Measurements from ENCODE around the gene SYTL2. TPM values are rescaled to one million over a fixed set of nuclear protein-coding genes. Genes with fewer than 3 reads are reported as not detected.

The SYTL2 gene
- total RNA-seq, 1 donor from 2014 or later, result 51.1 TPM

DNA sequence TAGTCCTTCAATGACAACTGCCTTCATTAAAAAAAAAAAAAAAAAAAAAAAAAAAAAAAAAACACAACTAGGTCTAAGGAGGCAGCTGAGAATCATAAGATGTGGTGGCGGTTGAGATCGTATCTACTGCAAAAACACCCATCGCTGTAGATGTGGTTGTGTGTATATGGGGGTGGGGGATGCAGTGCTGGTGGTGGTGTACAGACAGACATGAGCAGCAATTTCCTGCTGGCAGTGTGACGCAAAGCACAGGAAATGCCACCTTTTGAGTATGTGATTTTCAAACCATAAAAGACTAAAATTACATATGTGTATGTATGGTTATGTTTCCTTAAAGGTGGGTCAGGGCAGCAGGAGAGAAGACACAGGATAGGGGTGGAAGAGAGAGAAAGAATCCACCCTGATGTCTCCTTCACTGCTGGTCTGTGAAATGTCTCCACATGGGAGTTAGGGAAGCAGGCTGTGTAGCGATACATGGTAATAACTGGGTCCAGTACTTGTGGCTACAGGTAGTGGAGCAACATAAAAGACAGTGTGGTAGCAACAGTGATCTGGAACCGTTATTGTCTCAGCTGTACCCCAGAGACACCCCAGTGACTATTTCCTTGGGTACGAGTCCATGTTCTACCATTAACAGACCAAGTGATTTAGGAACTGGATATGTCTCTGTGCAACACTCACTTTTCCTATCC is 57.9 kb downstream of the SYTL2 start:
- Histone ChIP-seq H3K9ac (ENCODE audit: low read depth in 1 of 3, low read length in 3 of 3) (no peak overlapping the region), H3K27me3 (ENCODE audit: control insufficient read depth in 3 of 3, insufficient read depth in 3 of 3, low read length in 3 of 3) (no peaks in the 10 kb centered on the region), H3K4me1 (ENCODE audit: control insufficient read depth in 3 of 3, insufficient read depth in 3 of 3, low read length in 3 of 3) (peaks cover 0 to 3% (median 2%) of the 10 kb centered on the region in 3 donors), H3K36me3 (ENCODE audit: control insufficient read depth in 3 of 3, insufficient read depth in 3 of 3, low read length in 3 of 3) (no peaks in the 10 kb centered on the region), H3K9me3 (ENCODE audit: control insufficient read depth in 3 of 3, low read length in 3 of 3) (no peaks in the 10 kb centered on the region), H3K27ac (ENCODE audit: low read depth, low read length) (no peak overlapping the region), H3K4me3 (ENCODE audit: low read length in 3 of 3) (no peak overlapping the region)

DNA sequence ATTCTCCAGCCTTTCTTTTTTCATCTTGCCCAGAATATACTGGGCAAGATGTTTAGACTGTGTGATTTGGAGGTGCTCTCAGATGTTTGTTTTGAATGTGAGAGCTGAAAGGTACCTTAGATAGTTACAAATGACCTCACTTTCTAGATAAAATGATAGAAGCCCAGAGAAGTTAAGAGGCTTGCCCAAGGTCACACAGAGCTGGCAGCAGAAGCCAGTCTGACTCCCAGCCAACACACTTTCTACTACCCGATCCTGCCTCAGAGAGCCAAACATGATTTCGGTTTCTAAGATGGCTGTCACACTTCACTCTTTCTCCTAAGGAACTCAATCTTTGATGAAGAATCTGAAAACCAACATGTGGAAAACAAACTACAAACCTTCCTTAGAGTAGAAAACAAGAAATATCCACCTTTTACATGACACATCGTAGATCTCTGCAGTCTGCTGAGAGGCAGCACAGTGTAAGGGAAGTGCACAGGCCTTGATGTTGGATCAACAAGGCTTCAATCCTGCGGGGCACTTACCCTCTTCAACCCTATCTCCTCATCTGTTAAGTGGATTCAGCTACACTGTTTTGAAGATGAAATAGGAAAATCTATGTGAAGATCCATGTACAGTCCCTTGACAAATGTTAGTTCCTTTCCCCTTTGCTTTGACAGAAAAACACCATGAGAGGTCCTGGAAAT is 58.6 kb downstream of the SYTL2 start:
- Histone ChIP-seq H3K9me3 (ENCODE audit: control insufficient read depth in 3 of 3, low read length in 3 of 3) (no peaks in the 10 kb centered on the region), H3K4me1 (ENCODE audit: control insufficient read depth in 3 of 3, insufficient read depth in 3 of 3, low read length in 3 of 3) (peaks cover 0 to 3% (median 2%) of the 10 kb centered on the region in 3 donors), H3K27ac (ENCODE audit: low read depth, low read length) (no peak overlapping the region), H3K4me3 (ENCODE audit: low read length in 3 of 3) (no peak overlapping the region), H3K36me3 (ENCODE audit: control insufficient read depth in 3 of 3, insufficient read depth in 3 of 3, low read length in 3 of 3) (no peaks in the 10 kb centered on the region), H3K9ac (ENCODE audit: low read depth in 1 of 3, low read length in 3 of 3) (no peak overlapping the region), H3K27me3 (ENCODE audit: control insufficient read depth in 3 of 3, insufficient read depth in 3 of 3, low read length in 3 of 3) (no peaks in the 10 kb centered on the region)

DNA sequence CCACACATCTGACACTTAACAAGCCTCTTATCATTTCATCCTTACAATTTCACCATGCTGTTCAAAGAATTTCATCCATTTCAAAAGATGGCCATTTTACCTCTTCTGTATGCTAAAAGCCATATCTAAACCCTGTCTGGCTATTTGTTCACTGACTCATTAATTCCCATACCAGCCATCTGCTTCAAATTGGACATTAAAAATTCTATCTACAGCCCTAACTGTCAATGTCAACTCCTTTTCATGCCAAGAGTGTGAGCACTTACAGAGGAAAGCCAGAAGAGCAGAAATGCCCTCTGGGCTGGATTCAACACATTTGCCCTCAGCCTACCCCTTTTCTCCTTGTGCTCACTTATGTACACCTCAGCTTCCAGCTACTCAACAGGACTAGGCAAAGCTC is 59.2 kb downstream of the SYTL2 start:
- Histone ChIP-seq H3K9ac (ENCODE audit: low read depth in 1 of 3, low read length in 3 of 3) (no peak overlapping the region), H3K9me3 (ENCODE audit: control insufficient read depth in 3 of 3, low read length in 3 of 3) (no peaks in the 10 kb centered on the region), H3K27ac (ENCODE audit: low read depth, low read length) (no peak overlapping the region), H3K27me3 (ENCODE audit: control insufficient read depth in 3 of 3, insufficient read depth in 3 of 3, low read length in 3 of 3) (no peaks in the 10 kb centered on the region), H3K4me3 (ENCODE audit: low read length in 3 of 3) (no peak overlapping the region), H3K4me1 (ENCODE audit: control insufficient read depth in 3 of 3, insufficient read depth in 3 of 3, low read length in 3 of 3) (peaks cover 0 to 3% (median 2%) of the 10 kb centered on the region in 3 donors), H3K36me3 (ENCODE audit: control insufficient read depth in 3 of 3, insufficient read depth in 3 of 3, low read length in 3 of 3) (no peaks in the 10 kb centered on the region)

DNA sequence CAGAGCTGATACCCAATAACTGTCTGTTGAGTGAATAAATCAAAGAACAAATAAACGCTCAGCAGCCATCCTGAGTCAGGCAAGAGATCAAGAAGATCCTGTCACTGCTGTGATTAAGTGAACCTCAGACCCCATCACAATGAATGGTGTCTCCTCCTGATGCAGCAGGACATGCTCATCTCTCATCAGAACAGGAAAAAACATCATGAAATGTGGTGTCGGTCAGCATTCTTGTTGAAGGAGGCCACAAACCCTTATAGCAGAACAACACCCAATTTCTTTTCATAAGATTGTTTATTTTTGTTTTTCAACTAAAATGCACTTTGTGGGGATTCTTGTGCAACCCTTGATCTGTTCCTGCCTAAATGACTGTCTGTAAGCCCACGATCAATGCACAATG is 60.3 kb downstream of the SYTL2 start:
- Histone ChIP-seq H3K27me3 (ENCODE audit: control insufficient read depth in 3 of 3, insufficient read depth in 3 of 3, low read length in 3 of 3) (no peaks in the 10 kb centered on the region), H3K9me3 (ENCODE audit: control insufficient read depth in 3 of 3, low read length in 3 of 3) (no peaks in the 10 kb centered on the region), H3K4me3 (ENCODE audit: low read length in 3 of 3) (no peak overlapping the region), H3K27ac (ENCODE audit: low read depth, low read length) (no peak overlapping the region), H3K9ac (ENCODE audit: low read depth in 1 of 3, low read length in 3 of 3) (no peak overlapping the region), H3K4me1 (ENCODE audit: control insufficient read depth in 3 of 3, insufficient read depth in 3 of 3, low read length in 3 of 3) (peaks cover 0 to 3% (median 2%) of the 10 kb centered on the region in 3 donors), H3K36me3 (ENCODE audit: control insufficient read depth in 3 of 3, insufficient read depth in 3 of 3, low read length in 3 of 3) (no peaks in the 10 kb centered on the region)

DNA sequence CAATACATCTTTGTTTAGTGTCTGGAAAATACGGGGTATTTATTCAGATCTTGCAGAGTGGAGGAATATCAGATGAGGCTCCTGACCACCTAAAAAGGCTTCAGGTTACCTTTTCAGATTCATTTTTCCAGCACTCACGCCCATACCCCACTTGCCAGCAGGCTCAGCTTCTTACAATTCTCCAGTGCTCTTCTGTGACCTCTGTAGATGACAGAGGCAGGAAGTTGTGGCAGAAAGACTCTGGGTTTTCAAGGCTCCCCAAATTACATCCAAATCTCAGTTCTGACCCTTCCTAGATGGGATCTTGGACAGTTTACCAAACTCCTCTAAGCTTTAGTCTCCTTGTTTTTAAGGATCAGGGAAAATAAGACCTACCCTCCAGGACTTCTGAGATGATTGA is 61.1 kb downstream of the SYTL2 start:
- Histone ChIP-seq H3K9me3 (ENCODE audit: control insufficient read depth in 3 of 3, low read length in 3 of 3) (no peaks in the 10 kb centered on the region), H3K27ac (ENCODE audit: low read depth, low read length) (no peak overlapping the region), H3K4me1 (ENCODE audit: control insufficient read depth in 3 of 3, insufficient read depth in 3 of 3, low read length in 3 of 3) (peaks cover 0 to 3% (median 2%) of the 10 kb centered on the region in 3 donors), H3K4me3 (ENCODE audit: low read length in 3 of 3) (no peak overlapping the region), H3K36me3 (ENCODE audit: control insufficient read depth in 3 of 3, insufficient read depth in 3 of 3, low read length in 3 of 3) (no peaks in the 10 kb centered on the region), H3K9ac (ENCODE audit: low read depth in 1 of 3, low read length in 3 of 3) (no peak overlapping the region), H3K27me3 (ENCODE audit: control insufficient read depth in 3 of 3, insufficient read depth in 3 of 3, low read length in 3 of 3) (no peaks in the 10 kb centered on the region)

DNA sequence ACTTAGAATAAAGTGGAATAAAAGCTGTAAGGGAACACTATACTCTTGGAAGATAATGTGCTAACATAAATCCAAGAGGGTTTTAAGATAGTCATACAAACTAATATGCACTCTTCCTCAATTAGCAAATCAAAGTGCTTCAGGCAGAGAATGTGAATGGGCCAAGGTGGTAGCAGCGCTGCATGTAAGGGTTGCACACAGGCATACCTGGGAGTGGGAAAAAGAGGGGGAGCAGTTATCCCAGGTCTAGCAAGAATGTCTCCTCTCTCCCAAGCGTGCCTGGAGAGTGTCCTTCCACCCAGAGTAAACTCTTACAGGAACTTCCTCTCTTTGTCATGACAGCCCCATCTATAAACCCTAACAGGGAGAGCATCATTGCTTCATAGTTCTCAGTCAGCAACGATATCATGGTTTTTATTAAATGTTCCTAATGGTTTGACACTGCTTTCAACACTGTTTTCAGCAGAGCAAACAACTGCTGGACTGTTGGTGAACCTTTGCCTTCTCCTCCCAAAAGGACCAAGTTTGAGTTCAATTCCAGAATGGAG is 61.6 kb downstream of the SYTL2 start:
- Histone ChIP-seq H3K27me3 (ENCODE audit: control insufficient read depth in 3 of 3, insufficient read depth in 3 of 3, low read length in 3 of 3) (no peaks in the 10 kb centered on the region), H3K4me1 (ENCODE audit: control insufficient read depth in 3 of 3, insufficient read depth in 3 of 3, low read length in 3 of 3) (peaks cover 0 to 3% (median 2%) of the 10 kb centered on the region in 3 donors), H3K9me3 (ENCODE audit: control insufficient read depth in 3 of 3, low read length in 3 of 3) (no peaks in the 10 kb centered on the region), H3K9ac (ENCODE audit: low read depth in 1 of 3, low read length in 3 of 3) (no peak overlapping the region), H3K27ac (ENCODE audit: low read depth, low read length) (no peak overlapping the region), H3K36me3 (ENCODE audit: control insufficient read depth in 3 of 3, insufficient read depth in 3 of 3, low read length in 3 of 3) (no peaks in the 10 kb centered on the region), H3K4me3 (ENCODE audit: low read length in 3 of 3) (no peak overlapping the region)

DNA sequence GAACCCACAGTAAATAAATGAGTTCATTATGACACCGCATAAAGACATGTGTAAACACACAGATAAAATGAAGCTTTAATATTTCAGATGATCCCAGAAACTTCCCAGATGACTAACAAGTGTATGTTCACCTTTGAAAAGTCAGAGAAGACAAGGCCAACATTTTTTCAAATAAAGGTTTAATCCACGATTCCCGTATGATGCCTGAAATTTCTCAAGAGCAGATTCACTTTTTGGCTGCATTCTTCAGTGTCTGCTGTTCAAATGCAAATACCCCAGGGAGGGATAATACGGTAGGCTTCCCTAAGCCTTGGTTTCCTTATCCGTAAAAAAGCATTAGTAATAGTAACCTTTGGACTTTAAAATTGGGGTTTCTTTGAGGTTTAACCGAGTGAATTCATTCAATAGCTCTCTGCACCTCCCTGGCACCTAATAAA is 62.5 kb downstream of the SYTL2 start:
- Histone ChIP-seq H3K9me3 (ENCODE audit: control insufficient read depth in 3 of 3, low read length in 3 of 3) (no peaks in the 10 kb centered on the region), H3K9ac (ENCODE audit: low read depth in 1 of 3, low read length in 3 of 3) (no peak overlapping the region), H3K27me3 (ENCODE audit: control insufficient read depth in 3 of 3, insufficient read depth in 3 of 3, low read length in 3 of 3) (no peaks in the 10 kb centered on the region), H3K27ac (ENCODE audit: low read depth, low read length) (no peak overlapping the region), H3K36me3 (ENCODE audit: control insufficient read depth in 3 of 3, insufficient read depth in 3 of 3, low read length in 3 of 3) (no peaks in the 10 kb centered on the region), H3K4me3 (ENCODE audit: low read length in 3 of 3) (no peak overlapping the region), H3K4me1 (ENCODE audit: control insufficient read depth in 3 of 3, insufficient read depth in 3 of 3, low read length in 3 of 3) (peaks cover 0 to 3% (median 2%) of the 10 kb centered on the region in 3 donors)

DNA sequence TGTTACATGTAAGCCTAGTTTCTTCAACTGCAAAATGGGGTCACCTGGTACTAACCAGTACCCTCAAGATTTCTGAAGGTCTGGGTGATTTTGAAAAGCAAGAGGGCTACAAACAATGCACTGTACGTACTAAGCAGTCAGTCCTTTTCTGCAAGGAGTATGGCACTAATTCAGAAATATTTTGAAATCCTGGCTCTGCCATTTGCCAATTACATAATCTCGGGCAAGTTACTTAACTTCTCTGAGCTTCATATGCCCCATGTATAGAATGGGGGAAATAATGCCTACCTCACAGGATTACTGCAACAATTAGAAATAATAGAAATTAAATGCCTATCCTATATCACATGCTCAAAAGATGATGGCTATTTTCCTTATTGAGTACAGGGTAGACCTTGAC is 64.3 kb downstream of the SYTL2 start:
- H3K9ac ChIP-seq (ENCODE audit: low read depth in 1 of 3, low read length in 3 of 3), result no peak overlapping the region
- no peaks in the 10 kb centered on the region for H3K27me3 ChIP-seq (ENCODE audit: control insufficient read depth in 3 of 3, insufficient read depth in 3 of 3, low read length in 3 of 3)
- no peaks in the 10 kb centered on the region for H3K9me3 ChIP-seq (ENCODE audit: control insufficient read depth in 3 of 3, low read length in 3 of 3)
- no peak overlapping the region for H3K4me3 ChIP-seq (ENCODE audit: low read length in 3 of 3)
- H3K36me3 ChIP-seq (ENCODE audit: control insufficient read depth in 3 of 3, insufficient read depth in 3 of 3, low read length in 3 of 3), result no peaks in the 10 kb centered on the region
- peaks cover 0 to 3% (median 2%) of the 10 kb centered on the region in 3 donors for H3K4me1 ChIP-seq (ENCODE audit: control insufficient read depth in 3 of 3, insufficient read depth in 3 of 3, low read length in 3 of 3)
- no peak overlapping the region for H3K27ac ChIP-seq (ENCODE audit: low read depth, low read length)

DNA sequence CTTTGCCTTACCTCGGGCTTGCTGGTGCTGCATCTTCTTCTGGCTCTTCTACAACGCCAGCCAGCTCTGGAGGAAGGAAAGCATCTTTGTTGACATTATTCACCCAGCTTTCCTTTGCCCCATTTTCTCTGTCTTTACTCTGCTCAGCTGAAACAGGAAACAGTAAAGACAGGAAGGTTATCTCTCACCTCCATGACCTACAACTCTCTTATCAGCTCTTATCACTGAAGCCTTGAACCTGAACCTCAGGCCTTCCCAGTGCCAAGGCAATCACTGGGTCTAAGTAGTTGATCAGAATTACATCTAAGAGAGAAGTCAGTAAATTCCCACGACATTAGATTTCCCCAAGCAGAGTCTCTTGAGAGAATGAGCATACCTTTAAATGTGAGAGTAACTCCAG is 65.3 kb downstream of the SYTL2 start:
- Histone ChIP-seq H3K9me3 (ENCODE audit: control insufficient read depth in 3 of 3, low read length in 3 of 3) (no peaks in the 10 kb centered on the region), H3K4me1 (ENCODE audit: control insufficient read depth in 3 of 3, insufficient read depth in 3 of 3, low read length in 3 of 3) (peaks cover 0 to 3% (median 2%) of the 10 kb centered on the region in 3 donors), H3K36me3 (ENCODE audit: control insufficient read depth in 3 of 3, insufficient read depth in 3 of 3, low read length in 3 of 3) (no peaks in the 10 kb centered on the region), H3K27me3 (ENCODE audit: control insufficient read depth in 3 of 3, insufficient read depth in 3 of 3, low read length in 3 of 3) (no peaks in the 10 kb centered on the region), H3K9ac (ENCODE audit: low read depth in 1 of 3, low read length in 3 of 3) (no peak overlapping the region), H3K27ac (ENCODE audit: low read depth, low read length) (no peak overlapping the region), H3K4me3 (ENCODE audit: low read length in 3 of 3) (no peak overlapping the region)

DNA sequence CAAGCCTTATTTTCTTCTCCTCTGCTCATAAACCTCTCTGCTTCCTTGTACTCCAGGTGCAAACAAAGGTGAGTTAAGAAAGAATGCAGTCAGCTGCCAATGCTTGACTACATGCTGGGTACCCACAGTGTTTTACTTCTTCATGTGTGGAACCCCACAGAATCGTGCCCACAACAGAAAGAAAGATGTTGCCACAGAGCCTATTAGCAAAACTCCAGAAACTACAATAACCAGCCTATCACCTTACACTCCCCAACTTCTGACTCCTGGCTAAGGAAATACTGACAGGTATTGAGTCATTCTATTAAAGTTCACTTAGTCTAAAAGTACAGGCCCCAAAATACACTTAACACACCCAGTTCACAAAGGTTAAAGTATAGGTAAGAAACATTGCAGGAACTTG is 68.1 kb downstream of the SYTL2 start:
- Histone ChIP-seq H3K27me3 (ENCODE audit: control insufficient read depth in 3 of 3, insufficient read depth in 3 of 3, low read length in 3 of 3) (no peaks in the 10 kb centered on the region), H3K9me3 (ENCODE audit: control insufficient read depth in 3 of 3, low read length in 3 of 3) (no peaks in the 10 kb centered on the region), H3K27ac (ENCODE audit: low read depth, low read length) (no peak overlapping the region), H3K4me1 (ENCODE audit: control insufficient read depth in 3 of 3, insufficient read depth in 3 of 3, low read length in 3 of 3) (no peaks in the 10 kb centered on the region), H3K4me3 (ENCODE audit: low read length in 3 of 3) (no peak overlapping the region), H3K36me3 (ENCODE audit: control insufficient read depth in 3 of 3, insufficient read depth in 3 of 3, low read length in 3 of 3) (no peaks in the 10 kb centered on the region), H3K9ac (ENCODE audit: low read depth in 1 of 3, low read length in 3 of 3) (no peak overlapping the region)

Measured in skeletal muscle tissue (tissue), 4 donors.